Astrocyte (in vitro differentiated cells and primary cell): ENCODE data around the gene PHOSPHO1. TPM values are rescaled to one million over a fixed set of nuclear protein-coding genes. Genes with fewer than 3 reads are reported as not detected.

Experiments used
- DNase-seq: peaks from one replicate; pipeline ENCODE4 v3.0.0-alpha.2; 2010; ENCODE audit warnings: low read depth
- FAIRE-seq: peaks from 2 replicates; lab custom pipeline; 2011; peaks lifted over from hg19 to GRCh38; lab: Jason Lieb, UNC
- H2AFZ ChIP-seq: 2 replicates; pipeline ENCODE4 v1.6.0; 2012; ENCODE audit warnings: low read depth, low read length, inconsistent platforms
- H3K27ac ChIP-seq: 2 replicates; pipeline ENCODE4 v1.5.1; 2011; ENCODE audit warnings: low read depth, low read length, inconsistent platforms
- H3K27me3 ChIP-seq: 2 replicates; pipeline ENCODE4 v1.6.0; 2011; ENCODE audit warnings: low read length, inconsistent platforms; ENCODE audit not compliant: insufficient read depth
- H3K36me3 ChIP-seq: 2 replicates; pipeline ENCODE4 v1.5.1; 2011; ENCODE audit warnings: low read length, inconsistent platforms; ENCODE audit not compliant: insufficient read depth
- H3K4me1 ChIP-seq: 2 replicates; pipeline ENCODE4 v1.5.1; 2011; ENCODE audit warnings: low read length, inconsistent platforms; ENCODE audit not compliant: insufficient read depth
- H3K4me2 ChIP-seq: 2 replicates; pipeline ENCODE4 v1.6.0; 2012; ENCODE audit warnings: low read length, inconsistent platforms
- H3K4me3 ChIP-seq: 2 replicates; pipeline ENCODE4 v1.5.1; 2011; ENCODE audit warnings: low read depth, mild to moderate bottlenecking, low read length, inconsistent platforms; ENCODE audit not compliant: insufficient read depth
- H3K79me2 ChIP-seq: 2 replicates; pipeline ENCODE4 v1.6.0; 2012; ENCODE audit warnings: mild to moderate bottlenecking, low read length, inconsistent platforms; ENCODE audit not compliant: insufficient read depth
- H3K9ac ChIP-seq: 2 replicates; pipeline ENCODE4 v1.6.0; 2012; ENCODE audit warnings: mild to moderate bottlenecking, low read length, inconsistent platforms
- H3K9me3 ChIP-seq: 2 replicates; pipeline ENCODE4 v1.5.1; 2012; ENCODE audit warnings: low read depth, mild to moderate bottlenecking, low read length, inconsistent platforms; ENCODE audit not compliant: insufficient read depth
- H4K20me1 ChIP-seq: 2 replicates; pipeline ENCODE4 v1.6.0; 2012; ENCODE audit warnings: low read length, inconsistent platforms; ENCODE audit not compliant: insufficient read depth
- H3K27ac Mint-ChIP-seq: one replicate; pipeline ENCODE4 v1.8.0; 2021; ENCODE audit warnings: mild to moderate bottlenecking, mixed read lengths; ENCODE audit not compliant: unreplicated experiment
- H3K27me3 Mint-ChIP-seq: one replicate; pipeline ENCODE4 v1.8.0; 2021; ENCODE audit warnings: low read depth, mixed read lengths; ENCODE audit not compliant: unreplicated experiment
- H3K36me3 Mint-ChIP-seq: one replicate; pipeline ENCODE4 v1.8.0; 2021; ENCODE audit warnings: low read depth, mixed read lengths; ENCODE audit not compliant: unreplicated experiment
- H3K4me1 Mint-ChIP-seq: one replicate; pipeline ENCODE4 v1.8.0; 2021; ENCODE audit warnings: low read depth, mixed read lengths; ENCODE audit not compliant: unreplicated experiment
- H3K4me3 Mint-ChIP-seq: one replicate; pipeline ENCODE4 v1.8.0; 2021; ENCODE audit warnings: mild to moderate bottlenecking, moderate library complexity, mixed read lengths; ENCODE audit not compliant: unreplicated experiment
- H3K9me3 Mint-ChIP-seq: one replicate; pipeline ENCODE4 v1.8.0; 2021; ENCODE audit warnings: mild to moderate bottlenecking, mixed read lengths; ENCODE audit not compliant: unreplicated experiment
- CTCF ChIP-seq: IDR thresholded peaks from 2 replicates; pipeline ENCODE4 v1.5.1; 2011; ENCODE audit warnings: low read depth, mild to moderate bottlenecking, inconsistent platforms, low read length, moderate library complexity; ENCODE audit not compliant: insufficient read depth
- EZH2 ChIP-seq: IDR thresholded peaks from 2 replicates; pipeline ENCODE4 v1.6.1; 2012; ENCODE audit warnings: mild to moderate bottlenecking, low read length, inconsistent platforms; ENCODE audit not compliant: insufficient read depth
- total RNA-seq: library from RNA; stranded (reverse); gene quantifications from 2 replicates; pipeline ENCODE4 v1.2.1, GENCODE V29; 2021

The PHOSPHO1 gene
- total RNA-seq, 1 donor from 2014 or later: 0.95 TPM

- no peak for TF ChIP-seq CTCF
- TF ChIP-seq EZH2: no peak
- no peak for FAIRE-seq
- peaks cover 2% of the 10 kb centered on the region for H3K4me1 Mint-ChIP-seq
- no peak overlapping the region for H3K27ac ChIP-seq
- no peaks in the 10 kb centered on the region for H3K9me3 ChIP-seq
- H3K9ac ChIP-seq: no peak overlapping the region
- DNase-seq: no peak
- H3K36me3 Mint-ChIP-seq: peaks cover 5% of the 10 kb centered on the region
- peaks cover 60% of the 10 kb centered on the region for H3K27me3 Mint-ChIP-seq
- no peak overlapping the region for H3K4me3 ChIP-seq
- peaks cover 6% of the 10 kb centered on the region for H3K4me1 ChIP-seq
- H3K4me2 ChIP-seq: peak overlapping the region; percentile 72
- H3K27ac Mint-ChIP-seq: no peak overlapping the region
- H3K9me3 Mint-ChIP-seq: no peaks in the 10 kb centered on the region
- H4K20me1 ChIP-seq: peaks cover 12% of the 10 kb centered on the region
- H3K36me3 ChIP-seq: no peaks in the 10 kb centered on the region
- peaks cover 46% of the 10 kb centered on the region for H3K27me3 ChIP-seq
- H2AFZ ChIP-seq: no peak overlapping the region
- H3K79me2 ChIP-seq: no peaks in the 10 kb centered on the region
- H3K4me3 Mint-ChIP-seq: no peak overlapping the region
Observed at GRCh38 chr17:49223168-49223516, 7.4 kb downstream of the PHOSPHO1 start.

GRCh38 chr17:49219987-49220386 is 10.6 kb downstream of the PHOSPHO1 start:
- peaks cover 25% of the 10 kb centered on the region for H3K27me3 ChIP-seq
- no peaks in the 10 kb centered on the region for H3K36me3 ChIP-seq
- H3K4me2 ChIP-seq: no peak overlapping the region
- H3K9me3 ChIP-seq: no peaks in the 10 kb centered on the region
- TF ChIP-seq CTCF (no peak), EZH2 (no peak)
- Mint-ChIP-seq H3K36me3 (peaks cover 5% of the 10 kb centered on the region), H3K4me1 (peaks cover 2% of the 10 kb centered on the region), H3K4me3 (no peak overlapping the region), H3K9me3 (no peaks in the 10 kb centered on the region), H3K27ac (no peak overlapping the region), H3K27me3 (peaks cover 49% of the 10 kb centered on the region)
- no peak overlapping the region for H3K4me3 ChIP-seq
- DNase-seq (no peak), FAIRE-seq (no peak)
- H3K27ac ChIP-seq: no peak overlapping the region
- no peak overlapping the region for H3K9ac ChIP-seq
- H3K4me1 ChIP-seq: peaks cover 6% of the 10 kb centered on the region
- H3K79me2 ChIP-seq: no peaks in the 10 kb centered on the region
- no peak overlapping the region for H2AFZ ChIP-seq
- H4K20me1 ChIP-seq: peaks cover under 1% of the 10 kb centered on the region

GRCh38 chr17:49218941-49219913 is 11.4 kb downstream of the PHOSPHO1 start:
- Mint-ChIP-seq H3K27me3 (peaks cover 50% of the 10 kb centered on the region), H3K36me3 (peaks cover 5% of the 10 kb centered on the region), H3K4me3 (no peak overlapping the region), H3K9me3 (no peaks in the 10 kb centered on the region), H3K4me1 (peaks cover 2% of the 10 kb centered on the region), H3K27ac (no peak overlapping the region)
- no peak overlapping the region for H3K4me2 ChIP-seq
- H3K27me3 ChIP-seq: peaks cover 17% of the 10 kb centered on the region
- H2AFZ ChIP-seq: no peak overlapping the region
- no peaks in the 10 kb centered on the region for H3K4me1 ChIP-seq
- H3K36me3 ChIP-seq: no peaks in the 10 kb centered on the region
- TF ChIP-seq EZH2 (no peak), CTCF (no peak)
- no peaks in the 10 kb centered on the region for H3K79me2 ChIP-seq
- no peak for FAIRE-seq
- no peaks in the 10 kb centered on the region for H4K20me1 ChIP-seq
- no peaks in the 10 kb centered on the region for H3K9me3 ChIP-seq
- no peak overlapping the region for H3K4me3 ChIP-seq
- no peak for DNase-seq
- H3K27ac ChIP-seq: no peak overlapping the region
- no peak overlapping the region for H3K9ac ChIP-seq
